A673 (cell line): Measurements from ENCODE around the gene GPR179. TPM values are rescaled to one million over a fixed set of nuclear protein-coding genes. Genes with fewer than 3 reads are reported as not detected.

Source experiments
- BruUV-seq: library from RNA; stranded (reverse); fragments of 400-500 nt; replicated peaks from 2 replicates; lab custom pipeline; 2021; lab: Mats Ljungman, UMichigan
- CTCF ChIA-PET: fragments of 300-600 bp; sonication (Branson Sonifier 250); formaldehyde crosslinking; loops from one replicate; lab custom pipeline; 2022; ENCODE audit warnings: antibody characterized with exemption; lab: Charles Lee
- POLR2A ChIA-PET: fragments of 300-600 bp; sonication (Branson Sonifier 250); formaldehyde crosslinking; loops from one replicate; lab custom pipeline; 2022; ENCODE audit warnings: antibody characterized with exemption; ENCODE audit not compliant: low non-redundant PET; lab: Charles Lee
- DNase-seq: peaks from one replicate; pipeline ENCODE4 v3.0.0-alpha.2; 2015; ENCODE audit warnings: low spot score
- H3K27ac ChIP-seq: fragments of 200-600 bp; sonication (generic); 2 replicates; pipeline ENCODE4 v1.5.1; 2016; ENCODE audit warnings: mixed run types, low read depth, mild to moderate bottlenecking, mixed read lengths, antibody characterized with exemption, low read length; ENCODE audit not compliant: poor library complexity, severe bottlenecking
- H3K27me3 ChIP-seq: fragments of 200-600 bp; sonication (generic); replicated peaks from 2 replicates; pipeline ENCODE4 v1.6.1; 2017; ENCODE audit warnings: mixed run types, low read depth, mild to moderate bottlenecking, mixed read lengths, antibody characterized with exemption, low read length; ENCODE audit not compliant: insufficient read depth, poor library complexity
- H3K36me3 ChIP-seq: fragments of 200-600 bp; sonication (generic); 2 replicates; pipeline ENCODE4 v1.6.1; 2016; ENCODE audit warnings: mixed run types, mild to moderate bottlenecking, mixed read lengths, antibody characterized with exemption, low read length; ENCODE audit not compliant: insufficient read depth, poor library complexity, severe bottlenecking
- H3K4me1 ChIP-seq: fragments of 200-600 bp; sonication (generic); 2 replicates; pipeline ENCODE4 v1.6.1; 2017; ENCODE audit warnings: mixed run types, mild to moderate bottlenecking, mixed read lengths, antibody characterized with exemption, low read length; ENCODE audit not compliant: insufficient read depth, poor library complexity, severe bottlenecking
- H3K4me3 ChIP-seq: fragments of 200-600 bp; sonication (generic); 2 replicates; pipeline ENCODE4 v1.5.1; 2016; ENCODE audit warnings: low read depth, mixed run types, mild to moderate bottlenecking, mixed read lengths, low read length; ENCODE audit not compliant: poor library complexity, severe bottlenecking
- H3K9me3 ChIP-seq: fragments of 200-600 bp; sonication (generic); 2 replicates; pipeline ENCODE4 v1.6.1; 2016; ENCODE audit warnings: mixed run types, low read depth, mild to moderate bottlenecking, mixed read lengths, antibody characterized with exemption, low read length; ENCODE audit not compliant: poor library complexity, severe bottlenecking
- CTCF ChIP-seq: fragments of 300-800, 200-600 bp; sonication (generic); conservative IDR thresholded peaks from 2 replicates; pipeline ENCODE4 v1.5.1; 2017; ENCODE audit warnings: low read depth, mild to moderate bottlenecking, antibody characterized with exemption, low read length, moderate library complexity, mixed read lengths
- EZH2 ChIP-seq: fragments of 200-600 bp; sonication (generic); IDR thresholded peaks from 2 replicates; pipeline ENCODE4 v1.6.1; 2017; ENCODE audit warnings: borderline replicate concordance, low read depth, mild to moderate bottlenecking, mixed read lengths, antibody characterized with exemption, low read length; ENCODE audit not compliant: poor library complexity, severe bottlenecking
- intact Hi-C: fragments of 100-400 bp; cut with micrococcal nuclease; formaldehyde crosslinking; loops from one replicate; pipeline ENCODE4 v1.10.0; 2022; ENCODE audit not compliant: unreplicated experiment
- total RNA-seq: library from RNA; stranded (reverse); gene quantifications from 2 replicates; pipeline ENCODE4 v1.2.3, GENCODE V29; 2021

GPR179 gene
- total RNA-seq, 1 experiment from 2014 or later: 0.04 TPM

DNA sequence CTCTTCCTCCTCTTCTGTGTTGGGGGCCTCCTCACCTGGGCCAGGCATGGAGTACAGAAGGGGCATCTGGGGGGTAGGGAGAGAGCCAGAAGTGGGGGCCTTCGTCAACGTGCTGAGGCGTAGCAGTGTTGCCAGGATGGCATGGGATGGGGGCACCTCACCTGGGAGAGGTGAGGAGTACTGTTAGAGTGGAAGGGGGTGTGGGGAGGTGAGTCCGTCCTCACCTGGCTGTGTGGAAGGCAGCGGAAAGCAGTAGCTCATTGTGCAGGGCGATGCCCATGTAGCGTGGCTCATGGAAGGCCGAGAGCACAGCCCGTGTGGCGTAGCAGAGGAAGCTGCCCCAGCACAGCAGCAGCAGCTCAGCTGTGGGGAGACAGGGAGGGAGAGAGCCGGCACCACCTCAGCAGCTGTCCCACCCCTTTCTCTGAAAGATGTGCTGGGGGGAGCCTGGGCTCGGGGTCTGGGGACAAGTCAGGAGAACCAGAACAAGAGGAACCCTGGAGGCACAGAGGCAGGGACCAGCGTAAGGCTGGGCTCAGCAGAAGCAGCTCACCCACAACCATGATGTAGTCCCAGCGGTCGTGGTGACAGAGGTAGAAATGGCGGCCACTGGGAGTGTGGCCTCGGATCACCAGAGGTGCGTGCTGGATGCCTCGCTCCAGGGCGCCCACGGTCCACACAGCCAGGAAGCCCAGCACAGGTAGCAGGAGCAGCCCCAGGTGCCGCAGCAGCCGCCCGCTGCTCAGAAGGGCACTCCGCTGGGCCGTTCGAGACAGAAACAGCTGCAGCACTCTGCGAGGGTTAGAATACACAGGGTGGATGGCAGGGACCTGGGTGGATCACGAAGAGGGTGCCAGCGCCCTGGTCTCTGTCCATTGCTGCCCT lies 9.0 kb downstream of the GPR179 start:
- no peak for DNase-seq
- no peaks in the 10 kb centered on the region for H3K36me3 ChIP-seq
- H3K4me1 ChIP-seq: no peaks in the 10 kb centered on the region
- no peak overlapping the region for H3K4me3 ChIP-seq
- TF ChIP-seq CTCF: no peak
- TF ChIP-seq EZH2: no peak
- BruUV-seq: no TSS peak
- H3K9me3 ChIP-seq: no peaks in the 10 kb centered on the region
- H3K27me3 ChIP-seq: no peaks in the 10 kb centered on the region
- ChIA-PET POLR2A (no interaction called here), CTCF (no interaction called here)
- intact Hi-C loops: no loop called here
- no peak overlapping the region for H3K27ac ChIP-seq

- peak; percentile 28 for DNase-seq
- intact Hi-C loops: no loop called here
- Histone ChIP-seq H3K36me3 (no peaks in the 10 kb centered on the region), H3K27ac (no peak overlapping the region), H3K9me3 (no peaks in the 10 kb centered on the region), H3K4me3 (no peak overlapping the region), H3K4me1 (no peaks in the 10 kb centered on the region), H3K27me3 (no peaks in the 10 kb centered on the region)
- POLR2A ChIA-PET: interaction anchor here (0.5 kb wide), 1 partner anchor 46 kb away, joined by 10 read pairs; no protein-coding TSS in a partner anchor
- CTCF ChIA-PET: interaction anchor here (1.0 kb wide), 1 partner anchor 9 kb away, joined by 4 read pairs; no protein-coding TSS in a partner anchor
- no peak for TF ChIP-seq EZH2
- peak; percentile 76 for TF ChIP-seq CTCF
- BruUV-seq: no TSS peak
Observed at GRCh38 chr17:38333635-38334295, 10.0 kb downstream of the GPR179 start.

DNA sequence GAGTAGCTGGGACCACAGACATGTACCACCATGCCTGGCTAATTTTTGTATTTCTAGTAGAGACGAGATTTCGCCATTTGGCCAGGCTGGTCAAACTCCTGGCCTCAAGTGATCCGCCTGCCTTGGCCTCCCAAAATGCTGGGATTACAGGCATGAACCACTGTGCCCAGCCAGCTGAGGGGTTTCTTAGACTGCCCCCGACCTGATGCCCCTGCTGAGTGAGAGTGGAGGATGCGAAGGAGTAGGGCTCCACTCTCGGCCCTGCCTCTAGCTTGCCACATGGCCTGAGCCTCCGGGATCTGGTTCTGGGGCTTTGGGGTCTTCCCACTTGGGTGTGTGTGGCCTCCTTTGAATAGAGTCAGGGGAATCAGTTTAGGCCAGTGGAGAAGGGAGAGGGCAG lies 11.0 kb downstream of the GPR179 start:
- CTCF ChIA-PET: no interaction called here
- H3K9me3 ChIP-seq: no peaks in the 10 kb centered on the region
- no peaks in the 10 kb centered on the region for H3K36me3 ChIP-seq
- POLR2A ChIA-PET: no interaction called here
- H3K27ac ChIP-seq: no peak overlapping the region
- H3K4me3 ChIP-seq: no peak overlapping the region
- DNase-seq: no peak
- no peak for TF ChIP-seq CTCF
- BruUV-seq: no TSS peak
- no peaks in the 10 kb centered on the region for H3K4me1 ChIP-seq
- intact Hi-C loops: no loop called here
- no peaks in the 10 kb centered on the region for H3K27me3 ChIP-seq
